BJ (cell line): ENCODE data around the gene PADI1. TPM values are rescaled to one million over a fixed set of nuclear protein-coding genes. Genes with fewer than 3 reads are reported as not detected.

Source experiments
- CTCF ChIA-PET: fragments of 350-600 bp; formaldehyde crosslinking; extraction: SDS; loops from one replicate; lab custom pipeline; 2021; ENCODE audit warnings: antibody characterized with exemption, inconsistent platforms; lab: Yijun Ruan, JAX
- POLR2A ChIA-PET: fragments of 300-600 bp; sonication (Branson Sonifier 250); formaldehyde crosslinking; extraction: SDS; loops from one replicate; lab custom pipeline; 2021; ENCODE audit warnings: antibody characterized with exemption; lab: Charles Lee
- DNase-seq: peaks from one replicate; pipeline ENCODE4 v3.0.0-alpha.2; 2011; ENCODE audit warnings: low read depth
- H3K27me3 ChIP-seq: 2 replicates; pipeline ENCODE4 v1.6.0; 2011; ENCODE audit warnings: low read length; ENCODE audit not compliant: control insufficient read depth, insufficient read depth
- H3K36me3 ChIP-seq: 2 replicates; pipeline ENCODE4 v1.5.1; 2011; ENCODE audit warnings: low read length; ENCODE audit not compliant: control insufficient read depth, insufficient read depth
- H3K4me3 ChIP-seq: 2 replicates; pipeline ENCODE4 v1.5.1; 2011; ENCODE audit warnings: low read depth, mild to moderate bottlenecking, control low read depth, low read length
- CTCF ChIP-seq: IDR thresholded peaks from 2 replicates; pipeline ENCODE4 v1.5.1; 2011; ENCODE audit warnings: low read depth, mild to moderate bottlenecking, control low read depth, inconsistent platforms, low read length, moderate library complexity; ENCODE audit not compliant: insufficient read depth
- polyA plus RNA-seq: library from polyadenylated mRNA; depleted of rRNA; stranded (reverse); fragments of >200 nt; gene quantifications from 2 replicates; pipeline ENCODE4 v1.2.3, GENCODE V29; 2011

PADI1 gene
- polyA plus RNA-seq, 1 experiment = 0.82 TPM

GRCh38 chr1:17183388-17184160 lies 21.4 kb upstream of the PADI1 start:
- ChIA-PET CTCF (no interaction called here), POLR2A (no interaction called here)
- Histone ChIP-seq H3K36me3 (no peaks in the 10 kb centered on the region), H3K4me3 (no peak overlapping the region), H3K27me3 (no peaks in the 10 kb centered on the region)
- no peak for DNase-seq
- TF ChIP-seq CTCF = no peak

DNA sequence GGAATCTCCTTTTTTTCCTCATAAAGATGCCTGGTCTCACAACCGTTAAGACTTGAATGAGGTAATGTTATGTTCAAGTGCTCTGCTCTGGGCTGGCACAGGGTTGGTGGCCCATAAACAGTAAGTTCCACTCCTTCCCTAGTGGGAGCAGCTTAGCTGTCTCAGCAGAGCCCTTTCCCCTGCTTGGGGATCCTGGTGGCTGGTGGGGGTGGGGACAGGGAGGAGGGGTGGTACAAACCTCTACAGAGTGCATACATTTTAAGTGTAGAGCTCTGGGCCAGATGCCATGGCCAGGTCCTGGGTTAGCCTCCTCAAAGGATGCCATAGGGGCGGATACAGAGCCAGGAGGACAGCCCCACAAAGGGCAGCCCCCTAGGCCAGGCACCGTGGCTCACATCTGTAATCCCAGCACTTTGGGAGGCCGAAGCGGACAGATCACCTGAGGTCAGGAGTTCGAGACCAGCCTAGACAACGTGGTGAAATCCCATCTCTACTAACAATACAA lies 20.7 kb upstream of the PADI1 start:
- ChIA-PET POLR2A (no interaction called here), CTCF (no interaction called here)
- TF ChIP-seq CTCF = no peak

GRCh38 chr1:17184822-17185484 lies 20.0 kb upstream of the PADI1 start:
- ChIA-PET CTCF (interaction anchor here (0.5 kb wide), 1 partner anchor 15 kb away, joined by 3 read pairs; no protein-coding TSS in a partner anchor), POLR2A (no interaction called here)
- TF ChIP-seq CTCF = no peak

More for the DNA sequence above, 20.7 kb upstream of the PADI1 start:
- Histone ChIP-seq H3K36me3 (no peaks in the 10 kb centered on the region), H3K27me3 (no peaks in the 10 kb centered on the region), H3K4me3 (no peak overlapping the region)
- DNase-seq = no peak

GRCh38 chr1:17185485-17185860 lies 19.5 kb upstream of the PADI1 start:
- CTCF ChIA-PET = interaction anchor here (1.1 kb wide), 1 partner anchor 51 kb away, joined by 3 read pairs; no protein-coding TSS in a partner anchor
- TF ChIP-seq CTCF = no peak
- no peaks in the 10 kb centered on the region for H3K27me3 ChIP-seq
- H3K36me3 ChIP-seq = no peaks in the 10 kb centered on the region
- POLR2A ChIA-PET = no interaction called here
- no peak overlapping the region for H3K4me3 ChIP-seq
- no peak for DNase-seq

More at GRCh38 chr1:17184822-17185484, 20.0 kb upstream of the PADI1 start:
- Histone ChIP-seq H3K36me3 (no peaks in the 10 kb centered on the region), H3K4me3 (no peak overlapping the region), H3K27me3 (no peaks in the 10 kb centered on the region)
- no peak for DNase-seq
